ENCODE data around the gene TFDP1.

Gene TFDP1

DNA sequence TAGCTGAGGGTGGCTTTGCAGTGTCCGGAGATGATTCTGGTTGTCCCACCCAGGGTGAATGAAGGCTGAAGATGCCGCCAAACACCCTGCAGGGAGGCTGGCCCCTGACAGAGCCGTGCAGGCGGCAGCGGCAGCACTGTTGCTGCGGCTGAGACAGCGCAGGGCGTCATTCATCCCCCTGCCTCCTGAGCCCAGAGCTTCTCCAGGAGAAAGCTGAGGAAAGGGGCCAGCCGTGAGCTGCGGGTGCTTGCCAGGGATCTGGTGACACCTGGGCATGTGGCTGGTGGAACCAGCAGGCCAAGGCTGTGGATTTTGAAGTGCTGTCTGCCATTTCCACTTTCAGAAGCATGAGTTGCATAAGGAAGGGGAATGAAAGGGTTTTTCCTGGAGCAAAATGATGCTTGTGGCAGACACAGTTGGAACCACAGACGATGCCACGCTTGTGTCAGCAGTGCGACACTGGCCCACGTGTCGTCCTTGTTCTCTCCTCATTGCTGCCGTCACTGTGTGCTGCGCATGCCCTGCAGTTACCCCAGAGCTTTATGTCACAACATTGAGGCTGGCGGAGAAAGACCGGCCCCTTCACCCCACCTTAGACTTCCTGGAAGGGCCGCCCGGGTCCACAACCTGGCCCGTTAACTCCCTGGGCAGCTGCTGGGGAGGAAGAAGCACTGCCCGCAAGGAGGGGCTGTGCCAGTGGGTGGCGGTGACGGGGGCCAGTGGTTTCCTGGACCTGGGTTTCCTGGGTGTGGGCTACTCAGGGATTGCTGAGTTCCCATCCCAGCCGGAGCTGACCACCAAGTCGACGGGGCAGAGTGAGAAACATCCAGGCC, 22.7 kb downstream of the TFDP1 start:
- no peaks in the 10 kb centered on the region for H3K9me3 ChIP-seq (ENCODE audit: low read length)
- H4K20me1 ChIP-seq (ENCODE audit: insufficient read depth, low read length), result no peaks in the 10 kb centered on the region
- H3K9ac ChIP-seq (ENCODE audit: low read length), result no peak overlapping the region
- H2AFZ ChIP-seq (ENCODE audit: low read length), result no peak overlapping the region
- TF ChIP-seq, protein P1, sequence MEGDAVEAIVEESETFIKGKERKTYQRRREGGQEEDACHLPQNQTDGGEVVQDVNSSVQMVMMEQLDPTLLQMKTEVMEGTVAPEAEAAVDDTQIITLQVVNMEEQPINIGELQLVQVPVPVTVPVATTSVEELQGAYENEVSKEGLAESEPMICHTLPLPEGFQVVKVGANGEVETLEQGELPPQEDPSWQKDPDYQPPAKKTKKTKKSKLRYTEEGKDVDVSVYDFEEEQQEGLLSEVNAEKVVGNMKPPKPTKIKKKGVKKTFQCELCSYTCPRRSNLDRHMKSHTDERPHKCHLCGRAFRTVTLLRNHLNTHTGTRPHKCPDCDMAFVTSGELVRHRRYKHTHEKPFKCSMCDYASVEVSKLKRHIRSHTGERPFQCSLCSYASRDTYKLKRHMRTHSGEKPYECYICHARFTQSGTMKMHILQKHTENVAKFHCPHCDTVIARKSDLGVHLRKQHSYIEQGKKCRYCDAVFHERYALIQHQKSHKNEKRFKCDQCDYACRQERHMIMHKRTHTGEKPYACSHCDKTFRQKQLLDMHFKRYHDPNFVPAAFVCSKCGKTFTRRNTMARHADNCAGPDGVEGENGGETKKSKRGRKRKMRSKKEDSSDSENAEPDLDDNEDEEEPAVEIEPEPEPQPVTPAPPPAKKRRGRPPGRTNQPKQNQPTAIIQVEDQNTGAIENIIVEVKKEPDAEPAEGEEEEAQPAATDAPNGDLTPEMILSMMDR (IDR thresholded peaks at IDR 0.05; ENCODE audit: low read length), result no peak
- TF ChIP-seq EZH2 (IDR thresholded peaks at IDR 0.05; ENCODE audit: borderline replicate concordance, low read length), result no peak
- H3K4me1 ChIP-seq (ENCODE audit: insufficient read depth, low read length, severe bottlenecking), result peaks cover 9% of the 10 kb centered on the region
- H3K27ac ChIP-seq (ENCODE audit: low read depth, low read length, poor library complexity, severe bottlenecking), result no peak overlapping the region
- H3K9me2 ChIP-seq (ENCODE audit: low read depth, low read length), result no peaks in the 10 kb centered on the region
- H3K4me3 ChIP-seq (ENCODE audit: low read depth, low read length, poor library complexity, severe bottlenecking), result no peak overlapping the region
- no peak overlapping the region for H3K4me2 ChIP-seq (ENCODE audit: low read length)
- peaks cover 88% of the 10 kb centered on the region for H3K79me2 ChIP-seq (ENCODE audit: insufficient read depth, low read length)
- H3K36me3 ChIP-seq (ENCODE audit: insufficient read depth, low read length), result peaks cover 96% of the 10 kb centered on the region
- no peaks in the 10 kb centered on the region for H3K27me3 ChIP-seq (ENCODE audit: insufficient read depth, low read length)
- no peaks in the 10 kb centered on the region for H3F3A ChIP-seq (ENCODE audit: insufficient read depth, low read length)

- no peaks in the 10 kb centered on the region for H4K20me1 ChIP-seq (ENCODE audit: insufficient read depth, low read length)
- peaks cover 98% of the 10 kb centered on the region for H3K36me3 ChIP-seq (ENCODE audit: insufficient read depth, low read length)
- no peak overlapping the region for H3K4me2 ChIP-seq (ENCODE audit: low read length)
- H3K4me3 ChIP-seq (ENCODE audit: low read depth, low read length, poor library complexity, severe bottlenecking), result no peak overlapping the region
- H3K79me2 ChIP-seq (ENCODE audit: insufficient read depth, low read length), result peaks cover 86% of the 10 kb centered on the region
- no peaks in the 10 kb centered on the region for H3F3A ChIP-seq (ENCODE audit: insufficient read depth, low read length)
- TF ChIP-seq EZH2 (IDR thresholded peaks at IDR 0.05; ENCODE audit: borderline replicate concordance, low read length), result no peak
- TF ChIP-seq, protein P1 (IDR thresholded peaks at IDR 0.05; ENCODE audit: low read length), result no peak
- no peaks in the 10 kb centered on the region for H3K9me2 ChIP-seq (ENCODE audit: low read depth, low read length)
- no peak overlapping the region for H3K27ac ChIP-seq (ENCODE audit: low read depth, low read length, poor library complexity, severe bottlenecking)
- peaks cover 9% of the 10 kb centered on the region for H3K4me1 ChIP-seq (ENCODE audit: insufficient read depth, low read length, severe bottlenecking)
- H3K9me3 ChIP-seq (ENCODE audit: low read length), result no peaks in the 10 kb centered on the region
- no peak overlapping the region for H3K9ac ChIP-seq (ENCODE audit: low read length)
- no peak overlapping the region for H2AFZ ChIP-seq (ENCODE audit: low read length)
- H3K27me3 ChIP-seq (ENCODE audit: insufficient read depth, low read length), result no peaks in the 10 kb centered on the region
These were observed 23.5 kb downstream of the TFDP1 start for GRCh38 chr13:113607889-113608635.

GRCh38 chr13:113608967-113609533, 24.5 kb downstream of the TFDP1 start:
- Histone ChIP-seq H3K9ac (ENCODE audit: low read length) (no peak overlapping the region), H2AFZ (ENCODE audit: low read length) (no peak overlapping the region), H3K4me3 (ENCODE audit: low read depth, low read length, poor library complexity, severe bottlenecking) (no peak overlapping the region), H4K20me1 (ENCODE audit: insufficient read depth, low read length) (no peaks in the 10 kb centered on the region), H3K36me3 (ENCODE audit: insufficient read depth, low read length) (peaks cover 98% of the 10 kb centered on the region), H3K4me1 (ENCODE audit: insufficient read depth, low read length, severe bottlenecking) (peaks cover 9% of the 10 kb centered on the region), H3F3A (ENCODE audit: insufficient read depth, low read length) (no peaks in the 10 kb centered on the region), H3K9me2 (ENCODE audit: low read depth, low read length) (no peaks in the 10 kb centered on the region), H3K79me2 (ENCODE audit: insufficient read depth, low read length) (peaks cover 86% of the 10 kb centered on the region), H3K9me3 (ENCODE audit: low read length) (no peaks in the 10 kb centered on the region), H3K27ac (ENCODE audit: low read depth, low read length, poor library complexity, severe bottlenecking) (no peak overlapping the region), H3K4me2 (ENCODE audit: low read length) (no peak overlapping the region), H3K27me3 (ENCODE audit: insufficient read depth, low read length) (no peaks in the 10 kb centered on the region)
- TF ChIP-seq, protein P1 (IDR thresholded peaks at IDR 0.05; ENCODE audit: low read length), result no peak
- no peak for TF ChIP-seq EZH2 (IDR thresholded peaks at IDR 0.05; ENCODE audit: borderline replicate concordance, low read length)
